RWPE1 (cell line): ENCODE results near the gene TP53AIP1.

Source experiments
- CTCF ChIA-PET: fragments of 350-600 bp; sonication (Branson Sonifier 250); formaldehyde crosslinking; extraction: SDS; loops from one replicate; lab custom pipeline; 2021; lab: Yijun Ruan, JAX
- POLR2A ChIA-PET: fragments of 400-600 bp; formaldehyde crosslinking; extraction: SDS; loops from one replicate; lab custom pipeline; 2020; ENCODE audit warnings: antibody characterized with exemption; ENCODE audit not compliant: low non-redundant PET; lab: Yijun Ruan, JAX
- DNase-seq: peaks from one replicate; pipeline ENCODE4 v3.0.0; 2012; ENCODE audit warnings: low spot score
- H3K27ac ChIP-seq: fragments of 450-650 bp; 2 replicates; pipeline ENCODE4 v1.5.1; 2017
- TF ChIP-seq, protein P1 (sequence below): fragments of 450-650 bp; conservative IDR thresholded peaks from 2 replicates; pipeline ENCODE4 v1.5.1; 2017; ENCODE audit warnings: low read depth, mild to moderate bottlenecking

Gene TP53AIP1

DNA sequence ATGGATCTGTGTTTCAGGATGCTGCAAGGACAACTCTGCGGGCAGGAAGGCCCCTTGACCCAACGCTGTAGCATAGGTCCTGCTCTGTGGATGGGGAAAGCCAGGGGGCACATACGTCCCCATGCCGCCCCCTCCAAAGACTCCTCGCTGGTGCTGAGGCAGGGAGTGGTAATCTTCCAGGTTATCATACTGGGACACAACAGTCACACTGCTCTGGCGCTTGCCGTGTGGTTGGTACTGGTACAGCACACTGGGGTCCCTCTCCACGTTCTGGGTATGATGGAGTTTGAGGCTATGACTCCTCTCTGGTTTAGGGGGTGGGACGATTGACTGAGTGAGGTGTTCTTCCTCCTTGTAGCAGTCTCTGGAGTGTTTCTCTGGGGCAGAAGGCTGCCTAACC lies 26.2 kb upstream of the TP53AIP1 start:
- POLR2A ChIA-PET = no interaction called here
- TF ChIP-seq, protein P1, sequence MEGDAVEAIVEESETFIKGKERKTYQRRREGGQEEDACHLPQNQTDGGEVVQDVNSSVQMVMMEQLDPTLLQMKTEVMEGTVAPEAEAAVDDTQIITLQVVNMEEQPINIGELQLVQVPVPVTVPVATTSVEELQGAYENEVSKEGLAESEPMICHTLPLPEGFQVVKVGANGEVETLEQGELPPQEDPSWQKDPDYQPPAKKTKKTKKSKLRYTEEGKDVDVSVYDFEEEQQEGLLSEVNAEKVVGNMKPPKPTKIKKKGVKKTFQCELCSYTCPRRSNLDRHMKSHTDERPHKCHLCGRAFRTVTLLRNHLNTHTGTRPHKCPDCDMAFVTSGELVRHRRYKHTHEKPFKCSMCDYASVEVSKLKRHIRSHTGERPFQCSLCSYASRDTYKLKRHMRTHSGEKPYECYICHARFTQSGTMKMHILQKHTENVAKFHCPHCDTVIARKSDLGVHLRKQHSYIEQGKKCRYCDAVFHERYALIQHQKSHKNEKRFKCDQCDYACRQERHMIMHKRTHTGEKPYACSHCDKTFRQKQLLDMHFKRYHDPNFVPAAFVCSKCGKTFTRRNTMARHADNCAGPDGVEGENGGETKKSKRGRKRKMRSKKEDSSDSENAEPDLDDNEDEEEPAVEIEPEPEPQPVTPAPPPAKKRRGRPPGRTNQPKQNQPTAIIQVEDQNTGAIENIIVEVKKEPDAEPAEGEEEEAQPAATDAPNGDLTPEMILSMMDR = no peak
- no peak overlapping the region for H3K27ac ChIP-seq
- no peak for DNase-seq
- CTCF ChIA-PET = no interaction called here

DNA sequence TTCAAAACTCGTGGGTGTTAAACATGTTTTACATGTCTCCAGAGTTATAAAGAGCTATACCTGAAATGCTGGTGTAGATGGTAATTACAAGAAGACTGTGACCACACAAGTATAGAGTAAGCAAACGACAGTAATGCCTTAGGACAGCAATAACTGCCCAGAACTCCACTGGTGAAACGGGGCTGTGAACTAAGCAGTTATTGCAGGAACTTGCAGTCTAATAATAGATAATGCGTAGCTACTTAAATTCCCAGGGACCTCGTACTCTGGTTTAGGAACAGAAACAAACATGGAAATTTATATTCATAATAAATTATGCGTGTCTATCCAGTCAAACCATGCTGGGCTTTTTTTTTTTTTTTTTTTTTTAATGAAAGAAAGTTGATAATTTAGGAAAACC lies 24.9 kb upstream of the TP53AIP1 start:
- ChIA-PET CTCF (interaction anchor here (0.5 kb wide), 1 partner anchor 239 kb away, joined by 4 read pairs; no protein-coding TSS in a partner anchor), POLR2A (no interaction called here)
- DNase-seq = no peak
- no peak overlapping the region for H3K27ac ChIP-seq
- TF ChIP-seq, protein P1 = no peak

DNA sequence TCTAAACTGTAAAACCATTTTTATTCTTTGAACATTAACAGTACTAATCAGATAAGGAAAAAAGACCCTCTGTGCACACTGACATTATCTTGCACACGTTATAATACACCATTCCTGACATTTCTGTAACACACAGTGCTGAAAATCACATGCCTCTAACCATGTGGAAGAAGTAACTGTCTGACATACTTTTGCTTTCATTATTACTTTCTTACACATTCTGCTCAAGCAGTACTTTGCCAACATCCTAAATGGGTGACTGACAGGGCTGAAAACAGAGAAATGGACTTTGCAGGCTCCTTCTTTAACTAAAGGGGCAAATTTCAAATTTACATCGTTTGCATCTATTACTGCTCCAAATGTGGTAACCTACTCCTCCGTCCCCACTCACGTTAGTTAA lies 22.8 kb upstream of the TP53AIP1 start:
- POLR2A ChIA-PET = no interaction called here
- no peak overlapping the region for H3K27ac ChIP-seq
- no peak for DNase-seq
- CTCF ChIA-PET = no interaction called here
- TF ChIP-seq, protein P1 = no peak

DNA sequence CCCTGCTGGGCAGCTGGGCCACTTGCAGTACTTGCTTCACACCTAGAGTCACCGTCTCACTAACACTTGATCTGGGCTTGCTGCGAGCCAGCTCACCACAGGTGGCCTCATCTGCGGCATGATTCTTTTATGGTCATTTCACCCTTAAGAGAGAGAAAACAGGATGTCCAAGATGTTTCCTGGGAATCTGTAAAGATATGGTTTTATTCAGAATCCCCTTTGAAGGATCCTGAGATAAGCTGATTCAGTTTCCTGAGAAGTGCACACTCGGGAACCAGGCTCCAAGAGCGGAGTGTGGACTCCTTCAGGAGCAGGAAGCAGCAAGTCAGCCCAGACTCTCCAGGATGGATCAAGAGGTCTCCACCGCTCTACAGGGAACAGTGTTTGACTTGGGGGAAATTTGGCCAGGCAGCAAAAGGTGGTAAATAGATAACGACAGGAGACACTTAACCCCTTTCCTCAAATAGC lies 21.8 kb upstream of the TP53AIP1 start:
- H3K27ac ChIP-seq = no peak overlapping the region
- TF ChIP-seq, protein P1 = no peak
- ChIA-PET POLR2A (no interaction called here), CTCF (interaction anchor here (0.5 to 1.1 kb wide), 2 partner anchors 80 to 468 kb away, joined by 3 to 8 read pairs; no protein-coding TSS in a partner anchor)
- no peak for DNase-seq

DNA sequence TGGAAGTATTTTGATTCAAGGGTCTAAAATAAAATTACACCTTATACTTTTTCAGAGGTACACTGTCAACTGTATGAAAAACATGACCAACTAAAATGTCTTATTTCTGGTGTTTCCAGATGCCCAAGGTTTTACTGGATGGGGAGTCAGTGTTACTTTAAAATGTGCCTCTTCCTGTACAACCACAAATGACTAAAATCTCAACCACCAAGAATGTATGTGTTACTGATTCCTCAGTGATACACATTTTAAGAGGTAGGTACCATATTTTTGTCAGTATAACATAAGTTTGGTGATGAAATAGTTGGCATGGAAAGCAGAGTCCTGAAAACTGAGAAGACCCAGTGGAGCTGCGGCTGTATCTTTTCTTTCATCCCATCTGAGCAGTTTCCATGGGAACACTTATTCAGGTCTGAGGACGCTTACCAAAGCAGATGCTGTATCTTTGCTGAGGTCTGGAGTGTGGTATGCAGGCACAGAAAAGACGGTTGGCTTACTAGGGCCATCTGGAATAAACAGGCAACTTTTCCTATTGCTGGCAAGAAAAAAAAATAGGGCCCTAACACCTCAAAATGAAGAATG lies 21.2 kb upstream of the TP53AIP1 start:
- no peak overlapping the region for H3K27ac ChIP-seq
- ChIA-PET POLR2A (no interaction called here), CTCF (interaction anchor here (1.1 kb wide), 1 partner anchor 80 kb away, joined by 8 read pairs; no protein-coding TSS in a partner anchor)
- DNase-seq = no peak
- TF ChIP-seq, protein P1 = no peak

DNA sequence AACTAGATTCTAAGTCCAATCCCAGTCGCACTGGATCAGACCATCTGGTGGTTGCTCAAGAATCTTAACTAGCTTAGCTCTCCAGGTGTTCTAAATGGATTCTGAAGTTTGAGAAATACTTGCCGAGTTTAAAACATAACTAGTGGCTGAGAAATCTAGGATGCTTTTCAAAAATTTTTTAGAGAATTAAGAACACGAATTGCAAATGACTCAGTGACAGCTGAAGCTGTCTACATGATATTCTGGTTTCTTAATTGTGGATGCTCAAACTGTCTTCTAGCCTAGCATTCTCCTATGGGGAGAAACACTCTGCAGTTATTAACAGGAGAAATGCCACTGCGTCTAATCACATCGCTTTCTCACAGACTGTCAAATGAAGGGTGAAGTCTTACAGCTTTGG lies 20.2 kb upstream of the TP53AIP1 start:
- TF ChIP-seq, protein P1 = no peak
- POLR2A ChIA-PET = no interaction called here
- CTCF ChIA-PET = no interaction called here
- no peak for DNase-seq
- H3K27ac ChIP-seq = no peak overlapping the region
